Fibroblast of villous mesenchyme (primary cell): ENCODE measurements around the gene RPS6KA2. TPM values are rescaled to one million over a fixed set of nuclear protein-coding genes. Genes with fewer than 3 reads are reported as not detected.
A peak's percentile ranks its signal among the peaks of the same experiment; 100 is the strongest.

Experiments
- DNase-seq: peaks from one replicate; pipeline ENCODE4 v3.0.0-alpha.2; 2010; ENCODE audit warnings: low read depth
- H3K4me3 ChIP-seq: 2 replicates; pipeline ENCODE4 v1.5.1; 2011; ENCODE audit warnings: low read depth, mild to moderate bottlenecking, low read length
- total RNA-seq: library from RNA; depleted of rRNA; stranded (reverse); fragments of >200 nt; gene quantifications from 2 replicates; pipeline ENCODE4 v1.2.3, GENCODE V29; 2012
- TF ChIP-seq, protein P1 (sequence below): IDR thresholded peaks from 2 replicates; pipeline ENCODE4 v1.5.1; 2012; ENCODE audit warnings: low read depth, mild to moderate bottlenecking, low read length; ENCODE audit not compliant: insufficient read depth

Gene RPS6KA2
- total RNA-seq, 1 donor, result 15.5 TPM

- no peak for DNase-seq
- no peak overlapping the region for H3K4me3 ChIP-seq
- TF ChIP-seq, protein P1, sequence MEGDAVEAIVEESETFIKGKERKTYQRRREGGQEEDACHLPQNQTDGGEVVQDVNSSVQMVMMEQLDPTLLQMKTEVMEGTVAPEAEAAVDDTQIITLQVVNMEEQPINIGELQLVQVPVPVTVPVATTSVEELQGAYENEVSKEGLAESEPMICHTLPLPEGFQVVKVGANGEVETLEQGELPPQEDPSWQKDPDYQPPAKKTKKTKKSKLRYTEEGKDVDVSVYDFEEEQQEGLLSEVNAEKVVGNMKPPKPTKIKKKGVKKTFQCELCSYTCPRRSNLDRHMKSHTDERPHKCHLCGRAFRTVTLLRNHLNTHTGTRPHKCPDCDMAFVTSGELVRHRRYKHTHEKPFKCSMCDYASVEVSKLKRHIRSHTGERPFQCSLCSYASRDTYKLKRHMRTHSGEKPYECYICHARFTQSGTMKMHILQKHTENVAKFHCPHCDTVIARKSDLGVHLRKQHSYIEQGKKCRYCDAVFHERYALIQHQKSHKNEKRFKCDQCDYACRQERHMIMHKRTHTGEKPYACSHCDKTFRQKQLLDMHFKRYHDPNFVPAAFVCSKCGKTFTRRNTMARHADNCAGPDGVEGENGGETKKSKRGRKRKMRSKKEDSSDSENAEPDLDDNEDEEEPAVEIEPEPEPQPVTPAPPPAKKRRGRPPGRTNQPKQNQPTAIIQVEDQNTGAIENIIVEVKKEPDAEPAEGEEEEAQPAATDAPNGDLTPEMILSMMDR, result no peak
Measured at GRCh38 chr6:166469426-166469961, 157.6 kb downstream of the RPS6KA2 start.

- H3K4me3 ChIP-seq, result no peak overlapping the region
- DNase-seq, result no peak
- TF ChIP-seq, protein P1, result no peak
Measured at GRCh38 chr6:166467436-166468000, 159.5 kb downstream of the RPS6KA2 start.

DNA sequence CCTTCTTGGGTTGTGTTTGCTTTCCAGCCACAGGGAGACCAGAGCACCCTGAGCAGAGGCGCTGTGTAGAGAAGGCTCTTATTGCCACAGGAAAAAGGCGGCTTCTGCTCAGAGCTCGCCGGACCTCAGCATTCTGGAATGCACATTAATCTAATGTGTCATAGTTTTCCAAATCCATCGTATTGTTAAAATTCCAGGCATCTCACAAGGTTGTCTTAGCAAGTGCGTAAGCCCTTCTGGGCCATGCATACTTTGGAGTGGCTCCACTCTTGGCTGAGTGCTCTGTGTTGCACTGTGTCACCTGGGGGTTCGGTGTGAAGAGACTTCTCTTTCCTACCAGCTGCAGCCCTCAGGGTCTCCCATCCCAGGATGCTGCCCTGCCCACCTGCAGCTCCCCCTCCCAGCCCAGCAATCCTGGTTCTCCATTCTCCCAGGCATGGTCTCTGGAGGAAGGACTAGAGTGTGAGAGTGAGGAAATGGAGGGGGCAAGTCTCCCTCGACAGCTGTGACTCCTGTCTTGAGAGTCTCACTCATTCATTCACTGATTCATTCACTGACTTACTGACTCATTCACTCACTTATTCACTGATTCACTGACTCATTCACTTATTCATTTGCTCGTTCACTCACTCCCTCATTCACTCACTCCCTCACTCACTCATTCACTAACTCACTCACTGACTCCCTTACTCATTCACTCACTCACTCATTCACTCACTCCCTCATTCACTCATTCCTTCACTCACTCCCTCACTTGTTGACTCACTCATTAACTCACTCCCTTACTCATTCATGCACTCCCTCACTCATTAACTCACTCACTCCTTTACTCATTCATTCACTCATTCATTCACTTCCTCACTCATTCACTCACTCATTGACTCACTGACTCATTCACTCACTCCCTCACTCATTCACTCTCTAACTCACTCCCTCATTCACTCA is 160.6 kb downstream of the RPS6KA2 start:
- no peak overlapping the region for H3K4me3 ChIP-seq
- TF ChIP-seq, protein P1, result no peak
- DNase-seq, result peak; percentile 41

DNA sequence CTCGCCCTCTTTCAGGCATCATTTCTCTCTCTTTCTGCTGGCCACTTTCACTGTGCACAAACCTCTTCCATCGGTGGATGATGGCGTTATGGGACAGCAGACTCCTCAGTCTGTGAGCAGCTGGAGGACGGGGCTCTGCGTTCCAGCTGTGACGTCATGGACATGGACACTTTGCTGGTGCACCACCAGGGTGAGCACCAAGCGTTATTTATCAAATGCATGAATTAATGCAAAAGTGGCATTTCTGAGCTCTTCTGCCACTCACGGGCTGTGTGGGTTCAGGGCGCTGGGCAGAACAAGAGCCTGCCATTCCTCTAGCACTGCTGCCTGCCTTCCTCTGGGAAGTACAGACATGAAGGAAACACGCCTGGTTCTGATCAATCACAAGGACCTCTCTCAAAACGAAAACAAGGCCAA is 161.4 kb downstream of the RPS6KA2 start:
- H3K4me3 ChIP-seq, result no peak overlapping the region
- peak; percentile 14 for DNase-seq
- TF ChIP-seq, protein P1, result peak; percentile 26

DNA sequence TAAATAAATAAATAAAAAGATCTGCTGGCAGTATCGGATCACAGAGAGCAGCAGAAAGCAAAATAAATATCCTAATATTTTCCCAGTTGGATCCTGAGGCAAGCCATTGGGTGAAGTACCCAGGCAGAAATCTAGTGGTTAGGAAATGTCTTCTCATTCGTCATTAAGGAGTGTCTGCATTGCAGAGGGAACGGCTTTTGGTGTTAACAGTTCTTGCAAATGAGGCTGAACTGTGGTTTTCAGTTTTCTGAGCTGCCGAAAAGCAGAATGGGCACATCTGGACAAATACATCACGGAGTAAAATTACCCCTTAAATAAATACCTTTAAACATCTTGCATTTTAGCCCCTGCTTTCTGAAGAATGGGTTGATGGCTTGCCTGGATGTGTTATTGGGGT is 162.1 kb downstream of the RPS6KA2 start:
- no peak for DNase-seq
- TF ChIP-seq, protein P1, result no peak
- H3K4me3 ChIP-seq, result no peak overlapping the region

DNA sequence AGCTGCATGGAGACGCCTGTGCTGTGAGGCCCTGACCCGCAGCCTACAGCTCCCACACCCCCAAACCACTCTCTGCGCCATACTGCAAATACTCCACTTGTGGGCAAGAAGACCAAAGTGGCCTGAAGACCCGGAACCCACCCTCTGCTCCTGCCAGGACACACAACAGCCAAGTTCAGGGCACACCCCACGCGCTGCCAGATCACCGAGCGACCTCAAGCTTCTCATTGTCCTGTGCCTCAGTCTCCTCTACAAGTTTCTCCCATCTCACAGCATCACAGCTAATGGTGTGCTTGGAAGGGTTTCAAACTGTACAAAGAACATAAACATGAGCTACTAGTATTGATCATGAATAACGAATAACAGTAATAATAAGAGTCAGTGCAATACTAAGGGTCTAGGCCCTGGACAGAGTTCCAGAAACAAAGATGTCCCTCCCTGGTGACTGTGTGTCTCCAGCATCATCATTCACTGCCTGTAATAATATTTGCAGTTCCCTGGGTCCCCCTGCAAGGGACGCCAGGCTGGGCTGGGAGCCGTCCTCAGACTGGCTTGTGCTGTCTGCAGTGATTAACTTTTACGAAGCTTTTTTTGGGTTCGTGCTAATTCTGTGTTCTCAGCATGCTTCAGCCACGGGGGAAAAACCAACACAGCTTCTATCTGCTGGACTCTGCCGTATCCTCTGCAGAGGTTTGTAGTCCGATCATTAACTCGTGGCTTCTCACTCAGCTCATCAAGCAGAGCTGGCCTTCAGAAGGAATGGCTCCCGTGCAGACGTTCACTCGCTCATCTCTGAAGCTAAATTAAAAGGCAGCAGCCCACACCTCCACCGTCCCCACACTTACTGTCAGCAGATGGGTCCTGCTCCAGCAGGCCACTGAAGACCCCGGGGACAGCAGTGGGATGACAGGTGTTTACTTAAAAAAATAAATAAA is 162.7 kb downstream of the RPS6KA2 start:
- TF ChIP-seq, protein P1, result no peak

More for the DNA sequence above, 162.7 kb downstream of the RPS6KA2 start:
- no peak overlapping the region for H3K4me3 ChIP-seq
- DNase-seq, result no peak
